SU-DHL-6 (cell line): Measurements from ENCODE around the gene RASSF9.

Source experiments
- H2AFZ ChIP-seq: fragments of 200-600 bp; sonication (generic); 2 replicates; pipeline ENCODE4 v1.6.1; 2014; ENCODE audit warnings: low read depth, mild to moderate bottlenecking, moderate library complexity, mixed read lengths, antibody characterized with exemption, low read length; ENCODE audit not compliant: severe bottlenecking
- H3F3A ChIP-seq: fragments of 200-600 bp; shearing (Covaris generic); 2 replicates; pipeline ENCODE4 v1.6.0; 2016; ENCODE audit warnings: antibody characterized with exemption, mild to moderate bottlenecking; ENCODE audit not compliant: insufficient read depth
- H3K27ac ChIP-seq: fragments of 200-600 bp; sonication (generic); 2 replicates; pipeline ENCODE4 v1.5.1; 2016; ENCODE audit warnings: low read depth, mild to moderate bottlenecking, low read length, moderate library complexity, mixed read lengths
- H3K27me3 ChIP-seq: fragments of 200-600 bp; sonication (generic), shearing (Covaris generic); 2 replicates; pipeline ENCODE4 v1.6.0; 2014; ENCODE audit warnings: mild to moderate bottlenecking, low read length
- H3K36me3 ChIP-seq: fragments of 200-600 bp; sonication (generic); 2 replicates; pipeline ENCODE4 v1.6.1; 2014; ENCODE audit warnings: mild to moderate bottlenecking, low read length, mixed read lengths
- H3K4me2 ChIP-seq: fragments of 300-600, 200-600 bp; shearing (Covaris generic), sonication (generic); 2 replicates; pipeline ENCODE4 v1.6.0; 2014; ENCODE audit warnings: low read length, low read depth, mild to moderate bottlenecking; ENCODE audit not compliant: poor library complexity, severe bottlenecking
- H3K4me3 ChIP-seq: fragments of 200-600 bp; sonication (generic); 2 replicates; pipeline ENCODE4 v1.5.1; 2014; ENCODE audit warnings: antibody characterized with exemption, low read length, mild to moderate bottlenecking, mixed read lengths; ENCODE audit not compliant: insufficient read depth, poor library complexity, severe bottlenecking
- H3K79me2 ChIP-seq: fragments of 200-600 bp; sonication (generic); 2 replicates; pipeline ENCODE4 v1.6.1; 2014; ENCODE audit warnings: mild to moderate bottlenecking, low read length, moderate library complexity; ENCODE audit not compliant: insufficient read depth
- H3K9ac ChIP-seq: fragments of 200-600 bp; sonication (generic); 2 replicates; pipeline ENCODE4 v1.7.0; 2014; ENCODE audit warnings: mild to moderate bottlenecking, low read length
- H3K9me2 ChIP-seq: fragments of 200-600 bp; sonication (generic); replicated peaks from 2 replicates; pipeline ENCODE4 v1.6.1; 2014; ENCODE audit warnings: low read length; ENCODE audit not compliant: insufficient read depth
- H3K9me3 ChIP-seq: fragments of 200-600 bp; sonication (generic); 2 replicates; pipeline ENCODE4 v1.6.1; 2014; ENCODE audit warnings: low read length, mixed read lengths; ENCODE audit not compliant: insufficient read depth
- H4K20me1 ChIP-seq: fragments of 200-600 bp; sonication (generic); 2 replicates; pipeline ENCODE4 v1.6.1; 2014; ENCODE audit warnings: low read depth, mild to moderate bottlenecking, antibody characterized with exemption, low read length, moderate library complexity, mixed read lengths
- EZH2phosphoT487 ChIP-seq: fragments of 200-600 bp; sonication (generic), shearing (Covaris generic); conservative IDR thresholded peaks from 2 replicates; pipeline ENCODE4 v1.6.1; 2018; ENCODE audit warnings: mild to moderate bottlenecking, antibody characterized with exemption, low read length, moderate library complexity, mixed read lengths
- TF ChIP-seq, protein P1 (sequence below): fragments of 200-600 bp; sonication (generic); IDR thresholded peaks from one replicate; pipeline ENCODE4 v1.5.1; 2017; ENCODE audit warnings: antibody characterized with exemption, mild to moderate bottlenecking, low read length, moderate library complexity; ENCODE audit not compliant: insufficient read depth, poor library complexity, severe bottlenecking

RASSF9 gene

DNA sequence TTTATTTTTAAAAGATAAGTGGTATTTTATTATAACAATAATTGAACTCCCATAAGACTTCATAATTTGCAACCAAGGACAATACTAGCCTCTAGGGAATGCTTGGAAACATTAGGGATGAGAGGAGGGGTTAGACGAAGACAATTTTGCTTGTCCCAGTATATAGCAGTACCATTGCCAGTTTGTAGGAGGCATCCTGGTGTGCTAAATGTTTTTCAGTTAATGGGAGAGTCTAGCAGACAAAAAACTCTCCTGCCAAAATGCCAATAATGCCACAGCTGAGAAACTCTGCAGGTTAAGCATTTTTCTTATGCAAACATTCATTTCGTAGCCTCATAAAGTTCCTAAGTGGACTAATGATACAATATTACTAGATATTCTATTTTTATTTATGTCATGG lies 38.1 kb downstream of the RASSF9 start:
- TF ChIP-seq, protein P1, sequence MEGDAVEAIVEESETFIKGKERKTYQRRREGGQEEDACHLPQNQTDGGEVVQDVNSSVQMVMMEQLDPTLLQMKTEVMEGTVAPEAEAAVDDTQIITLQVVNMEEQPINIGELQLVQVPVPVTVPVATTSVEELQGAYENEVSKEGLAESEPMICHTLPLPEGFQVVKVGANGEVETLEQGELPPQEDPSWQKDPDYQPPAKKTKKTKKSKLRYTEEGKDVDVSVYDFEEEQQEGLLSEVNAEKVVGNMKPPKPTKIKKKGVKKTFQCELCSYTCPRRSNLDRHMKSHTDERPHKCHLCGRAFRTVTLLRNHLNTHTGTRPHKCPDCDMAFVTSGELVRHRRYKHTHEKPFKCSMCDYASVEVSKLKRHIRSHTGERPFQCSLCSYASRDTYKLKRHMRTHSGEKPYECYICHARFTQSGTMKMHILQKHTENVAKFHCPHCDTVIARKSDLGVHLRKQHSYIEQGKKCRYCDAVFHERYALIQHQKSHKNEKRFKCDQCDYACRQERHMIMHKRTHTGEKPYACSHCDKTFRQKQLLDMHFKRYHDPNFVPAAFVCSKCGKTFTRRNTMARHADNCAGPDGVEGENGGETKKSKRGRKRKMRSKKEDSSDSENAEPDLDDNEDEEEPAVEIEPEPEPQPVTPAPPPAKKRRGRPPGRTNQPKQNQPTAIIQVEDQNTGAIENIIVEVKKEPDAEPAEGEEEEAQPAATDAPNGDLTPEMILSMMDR = no peak
- no peak for TF ChIP-seq EZH2phosphoT487
- Histone ChIP-seq H3K27ac (no peak overlapping the region), H3K9me2 (no peaks in the 10 kb centered on the region), H3K9ac (no peak overlapping the region), H3K4me3 (no peak overlapping the region), H3K79me2 (no peaks in the 10 kb centered on the region), H3K4me2 (no peak overlapping the region), H2AFZ (no peak overlapping the region), H4K20me1 (no peaks in the 10 kb centered on the region), H3K9me3 (no peaks in the 10 kb centered on the region), H3F3A (no peaks in the 10 kb centered on the region), H3K27me3 (no peaks in the 10 kb centered on the region), H3K36me3 (no peaks in the 10 kb centered on the region)

DNA sequence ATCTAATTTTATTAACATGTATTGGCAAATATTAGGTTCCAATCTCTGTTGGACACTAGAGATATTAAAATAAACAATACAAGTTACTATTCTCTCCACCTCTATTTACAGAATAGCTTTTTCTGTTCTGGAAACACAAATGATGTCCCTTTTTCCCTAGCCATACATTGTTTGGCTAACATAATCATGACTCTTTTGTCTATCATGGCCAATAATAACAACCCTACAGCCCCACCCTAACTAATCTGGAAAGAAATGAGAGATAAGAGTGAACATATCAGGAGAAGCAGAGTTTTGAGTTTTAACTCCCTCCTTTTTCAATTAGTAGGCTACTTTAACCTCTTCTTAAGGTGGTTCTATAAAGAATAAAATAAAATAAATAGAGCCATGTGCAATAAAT lies 40.2 kb downstream of the RASSF9 start:
- no peak overlapping the region for H3K4me3 ChIP-seq
- H3K27me3 ChIP-seq = no peaks in the 10 kb centered on the region
- no peaks in the 10 kb centered on the region for H3F3A ChIP-seq
- H3K9me2 ChIP-seq = no peaks in the 10 kb centered on the region
- H4K20me1 ChIP-seq = no peaks in the 10 kb centered on the region
- H3K4me2 ChIP-seq = no peak overlapping the region
- H3K9ac ChIP-seq = no peak overlapping the region
- H3K27ac ChIP-seq = no peak overlapping the region
- no peaks in the 10 kb centered on the region for H3K79me2 ChIP-seq
- TF ChIP-seq, protein P1 = no peak
- TF ChIP-seq EZH2phosphoT487 = no peak
- H3K9me3 ChIP-seq = no peaks in the 10 kb centered on the region
- no peak overlapping the region for H2AFZ ChIP-seq
- no peaks in the 10 kb centered on the region for H3K36me3 ChIP-seq

DNA sequence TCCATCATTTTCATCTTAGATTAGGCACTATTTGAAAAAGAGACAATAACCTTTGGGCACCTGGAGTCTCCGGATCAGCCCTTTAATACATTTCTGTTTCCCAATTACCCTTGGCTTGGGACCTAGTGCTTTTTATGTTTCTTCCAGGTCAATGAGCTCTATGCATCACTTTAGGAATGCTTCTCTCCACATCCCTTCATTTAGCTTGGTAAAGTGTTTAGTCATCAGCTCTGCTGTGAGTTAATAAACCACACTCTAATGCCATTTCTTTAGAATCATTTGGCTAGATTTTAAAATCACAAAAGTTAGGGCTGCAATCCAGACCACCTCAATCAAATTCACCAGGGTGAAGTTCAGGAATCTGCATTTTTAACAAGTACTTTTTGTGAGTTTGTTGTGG lies 41.7 kb downstream of the RASSF9 start:
- no peaks in the 10 kb centered on the region for H4K20me1 ChIP-seq
- no peaks in the 10 kb centered on the region for H3K79me2 ChIP-seq
- no peak overlapping the region for H3K4me3 ChIP-seq
- H3F3A ChIP-seq = no peaks in the 10 kb centered on the region
- no peak for TF ChIP-seq EZH2phosphoT487
- TF ChIP-seq, protein P1 = no peak
- H3K9me3 ChIP-seq = no peaks in the 10 kb centered on the region
- H3K4me2 ChIP-seq = no peak overlapping the region
- no peak overlapping the region for H3K27ac ChIP-seq
- H3K9ac ChIP-seq = no peak overlapping the region
- H2AFZ ChIP-seq = no peak overlapping the region
- H3K9me2 ChIP-seq = no peaks in the 10 kb centered on the region
- no peaks in the 10 kb centered on the region for H3K27me3 ChIP-seq
- H3K36me3 ChIP-seq = no peaks in the 10 kb centered on the region
